GM12878 (cell line): ENCODE results near the gene CLDN7. TPM values are rescaled to one million over a fixed set of nuclear protein-coding genes. Genes with fewer than 3 reads are reported as not detected.

Source experiments
- ATAC-seq: fragments of 200-7000 bp; cut with Tn5 transposase; 3 replicates; pipeline ENCODE4 v1.9.1; 2020; ENCODE audit warnings: mild to moderate bottlenecking, moderate library complexity
- BruUV-seq: library from RNA; stranded (reverse); fragments of 400-500 nt; replicated peaks from 2 replicates; lab custom pipeline; 2021; lab: Mats Ljungman, UMichigan
- CTCF ChIA-PET: fragments of 300-600 bp; sonication (Branson Sonifier 250); formaldehyde crosslinking; extraction: SDS; loops from one replicate; lab custom pipeline; 2021; ENCODE audit warnings: inconsistent platforms; lab: Yijun Ruan, JAX
- POLR2A ChIA-PET: fragments of 350-600 bp; formaldehyde crosslinking; extraction: SDS; loops from one replicate; lab custom pipeline; 2021; ENCODE audit warnings: inconsistent platforms; lab: Charles Lee
- RAD21 ChIA-PET: fragments of 300-600 bp; sonication (Branson Sonifier 250); formaldehyde crosslinking; loops from one replicate; lab custom pipeline; 2023; ENCODE audit warnings: antibody characterized with exemption; ENCODE audit not compliant: unreplicated experiment; lab: Charles Lee
- SMC1A ChIA-PET: fragments of 300-600 bp; sonication (Branson Sonifier 250); formaldehyde crosslinking; loops from one replicate; lab custom pipeline; 2023; ENCODE audit not compliant: unreplicated experiment, uncharacterized antibody; lab: Charles Lee
- DNase-seq: peaks from one replicate; pipeline ENCODE4 v3.0.0-alpha.2; 2011; ENCODE audit warnings: low read depth, low spot score
- FAIRE-seq: peaks from 3 replicates; lab custom pipeline; 2011; peaks lifted over from hg19 to GRCh38; lab: Jason Lieb, UNC
- H2AFZ ChIP-seq: 2 replicates; pipeline ENCODE4 v1.6.0; 2011; ENCODE audit warnings: low read depth, low read length, control low read depth; ENCODE audit not compliant: control insufficient read depth
- H3K27ac ChIP-seq: 2 replicates; pipeline ENCODE4 v1.5.1; 2011; ENCODE audit warnings: control low read depth; ENCODE audit not compliant: control insufficient read depth, insufficient read depth
- H3K27me3 ChIP-seq, 2 experiments: replicated peaks in 1 of 2; 2 replicates each; pipeline versions ENCODE4 v1.6.0 to v1.6.1; 2011; ENCODE audit warnings: low read length in 1 of 2; ENCODE audit not compliant: control insufficient read depth in 2 of 2, insufficient read depth in 2 of 2
- H3K36me3 ChIP-seq, 2 experiments: 2 replicates each; pipeline ENCODE4 v1.5.1; 2011; ENCODE audit warnings: low read length in 1 of 2; ENCODE audit not compliant: control insufficient read depth in 2 of 2, insufficient read depth in 2 of 2
- H3K4me1 ChIP-seq: 2 replicates; pipeline ENCODE4 v1.6.1; 2011; ENCODE audit warnings: mild to moderate bottlenecking, low read length, moderate library complexity, mixed read lengths; ENCODE audit not compliant: control insufficient read depth, insufficient read depth
- H3K4me2 ChIP-seq: 2 replicates; pipeline ENCODE4 v1.6.0; 2011; ENCODE audit warnings: control low read depth; ENCODE audit not compliant: control insufficient read depth, insufficient read depth
- H3K4me3 ChIP-seq: fragments of 200-600 bp; sonication (generic); 2 replicates; pipeline ENCODE4 v1.5.1; 2016
- H3K79me2 ChIP-seq: 2 replicates; pipeline ENCODE4 v1.6.0; 2011; ENCODE audit warnings: low read length; ENCODE audit not compliant: control insufficient read depth, insufficient read depth
- H3K9ac ChIP-seq: 2 replicates; pipeline ENCODE4 v1.8.0; 2011; ENCODE audit warnings: low read length, control low read depth, mixed read lengths; ENCODE audit not compliant: control insufficient read depth, insufficient read depth
- H3K9me3 ChIP-seq: replicated peaks from 3 replicates; pipeline ENCODE4 v1.5.1; 2011; ENCODE audit warnings: mild to moderate bottlenecking, low read length; ENCODE audit not compliant: control insufficient read depth, insufficient read depth
- H4K20me1 ChIP-seq: 2 replicates; pipeline ENCODE4 v1.6.0; 2011; ENCODE audit not compliant: control insufficient read depth, insufficient read depth
- BHLHE40 ChIP-seq, 2 experiments: fragments of 450-650 bp in 1 of 2; IDR thresholded peaks; 2 replicates each; pipeline ENCODE4 v1.6.1; 2011 to 2017; ENCODE audit warnings: low read depth in 2 of 2, borderline replicate concordance in 1 of 2, improper control_type of control experiment in 1 of 2, low read length in 1 of 2, mild to moderate bottlenecking in 1 of 2
- CBX5 ChIP-seq: sonication (generic); IDR thresholded peaks from 2 replicates; pipeline ENCODE4 v1.6.1; 2016; ENCODE audit warnings: low read depth, moderate library complexity, mild to moderate bottlenecking, inconsistent platforms
- DPF2 ChIP-seq: fragments of 450-650 bp; IDR thresholded peaks from 2 replicates; pipeline ENCODE4 v1.6.1; 2017; ENCODE audit warnings: mild to moderate bottlenecking
- FOXM1 ChIP-seq: IDR thresholded peaks from 2 replicates; pipeline ENCODE4 v1.6.1; 2012; ENCODE audit warnings: low read depth, mild to moderate bottlenecking, inconsistent platforms, low read length, moderate library complexity
- GABPA ChIP-seq: IDR thresholded peaks from 2 replicates; pipeline ENCODE4 v1.6.1; 2014; ENCODE audit warnings: antibody characterized with exemption, low read depth, mild to moderate bottlenecking, inconsistent platforms
- HCFC1 ChIP-seq: fragments of 150-350 bp; IDR thresholded peaks from 2 replicates; pipeline ENCODE4 v1.6.1; 2014; ENCODE audit warnings: low read length
- HDAC2 ChIP-seq: fragments of 200-600 bp; sonication (generic); IDR thresholded peaks from 2 replicates; pipeline ENCODE4 v1.6.1; 2017
- MTA2 ChIP-seq: fragments of 450-650 bp; IDR thresholded peaks from 2 replicates; pipeline ENCODE4 v1.6.1; 2016; ENCODE audit warnings: low read depth, mild to moderate bottlenecking, moderate library complexity
- MYC ChIP-seq: IDR thresholded peaks from 2 replicates; pipeline ENCODE4 v1.6.1; 2011; ENCODE audit warnings: mild to moderate bottlenecking, low read length, moderate library complexity, inconsistent platforms; ENCODE audit not compliant: insufficient read depth, insufficient replicate concordance, insufficient read length, severe bottlenecking
- NFYB ChIP-seq: IDR thresholded peaks from 2 replicates; pipeline ENCODE4 v1.6.1; 2011; ENCODE audit warnings: low read depth, mild to moderate bottlenecking, low read length, improper control_type of control experiment, moderate library complexity; ENCODE audit not compliant: insufficient read depth
- NR2F1 ChIP-seq: fragments of 450-650 bp; conservative IDR thresholded peaks from 2 replicates; pipeline ENCODE4 v1.6.1; 2017; ENCODE audit warnings: mild to moderate bottlenecking
- PRDM15 ChIP-seq: fragments of 450-650 bp; formaldehyde crosslinking; IDR thresholded peaks from 2 replicates; pipeline ENCODE4 v1.4.0; 2020; ENCODE audit warnings: mild to moderate bottlenecking, moderate library complexity
- SMARCA5 ChIP-seq: fragments of 450-650 bp; IDR thresholded peaks from 2 replicates; pipeline ENCODE4 v1.6.1; 2017; ENCODE audit warnings: mild to moderate bottlenecking
- TCF3 ChIP-seq: IDR thresholded peaks from 2 replicates; pipeline ENCODE4 v1.6.1; 2012; ENCODE audit warnings: low read depth, mild to moderate bottlenecking, low read length, borderline replicate concordance; ENCODE audit not compliant: insufficient read depth
- ZBTB40 ChIP-seq: fragments of 450-650 bp; IDR thresholded peaks from 2 replicates; pipeline ENCODE4 v1.6.1; 2016; ENCODE audit warnings: mild to moderate bottlenecking, moderate library complexity, borderline replicate concordance
- ZNF207 ChIP-seq: fragments of 450-650 bp; IDR thresholded peaks from 2 replicates; pipeline ENCODE4 v1.6.1; 2014; ENCODE audit warnings: antibody characterized with exemption, mild to moderate bottlenecking, borderline replicate concordance
- WGBS: methylation state at CpG from one replicate; pipeline ENCODE4 v1.1.6; 2016; ENCODE audit warnings: low lambda C conversion rate; ENCODE audit not compliant: insufficient replicate concordance, insufficient coverage; ENCODE audit errors: missing lambda C conversion rate; 5-methylcytosine and 5-hydroxymethylcytosine counted together
- in situ Hi-C: fragments of 300-500 bp; cut with MboI; formaldehyde crosslinking; loops from 9 replicates; pipeline ENCODE4 v1.14.3; 2018; ENCODE audit warnings: mixed read lengths
- intact Hi-C: fragments of 100-400 bp; cut with micrococcal nuclease; formaldehyde crosslinking; loops from one replicate; pipeline ENCODE4 v1.14.2; 2022; ENCODE audit not compliant: unreplicated experiment
- polyA plus RNA-seq, 11 experiments: library from polyadenylated mRNA; depleted of rRNA in 4 of 11; unstranded in 6 of 11; stranded (reverse) in 5 of 11; fragments of >200 nt; fragmentation: Nextera tagmentation in 4 of 11; fragmentation: Illumina TruSeq in 1 of 11; extraction: Ambion mirVana in 4 of 11; extraction: Trizol in 1 of 11; gene quantifications; 1 replicate in 1 of 11; 2 replicates in 10 of 11; pipeline versions ENCODE4 v1.2.1 to v1.2.3, GENCODE V29; 2011 to 2016; ENCODE audit warnings: inconsistent platforms in 2 of 11, missing spikeins in 2 of 11, low read depth in 1 of 11
- total RNA-seq, 4 experiments: library from RNA; depleted of rRNA in 3 of 4; stranded (reverse); fragments of >200 nt in 3 of 4; fragmentation: Illumina TruSeq in 1 of 4; extraction: Trizol in 1 of 4; gene quantifications; 2 replicates each; pipeline versions ENCODE4 v1.2.1 to v1.2.3, GENCODE V29; 2013 to 2021

CLDN7 gene
- total and polyA plus RNA-seq, 10 of the 15 experiments (the other 5 are each of a cell fraction or from before 2014, with no cell fraction given): 0.19 to 1.3 (median 0.36) TPM; not detected in 5

DNA sequence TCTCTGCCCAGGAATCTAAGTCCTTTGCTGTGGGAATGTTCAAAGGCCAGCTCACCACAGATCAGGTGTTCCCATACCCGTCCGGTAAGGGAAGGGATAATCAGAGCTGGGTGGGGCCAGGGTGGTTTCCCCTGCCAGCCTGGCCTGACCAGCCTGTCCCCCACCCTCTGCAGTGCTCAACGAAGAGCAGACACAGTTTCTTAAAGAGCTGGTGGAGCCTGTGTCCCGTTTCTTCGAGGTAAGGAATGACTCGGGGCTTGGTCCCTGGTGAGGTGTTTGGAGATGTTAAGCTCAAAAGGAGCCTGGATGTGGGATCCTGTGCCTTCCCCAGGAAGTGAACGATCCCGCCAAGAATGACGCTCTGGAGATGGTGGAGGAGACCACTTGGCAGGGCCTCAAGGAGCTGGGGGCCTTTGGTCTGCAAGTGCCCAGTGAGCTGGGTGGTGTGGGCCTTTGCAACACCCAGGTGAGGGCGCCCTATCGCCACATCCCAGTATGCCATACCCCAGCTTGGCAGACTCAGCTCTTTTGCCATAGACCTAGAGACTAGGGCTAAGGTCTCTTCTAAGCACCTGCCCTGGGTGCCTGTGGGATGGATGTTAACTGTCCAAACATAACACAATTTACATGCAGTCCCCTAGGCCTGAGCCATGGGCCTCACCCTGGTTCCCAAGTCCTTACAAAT, 41.5 kb downstream of the CLDN7 start:
- CTCF ChIA-PET: interaction anchor here (0.6 to 5.1 kb wide), 21 partner anchors 12 to 175 kb away, joined by 3 to 70 read pairs (median 5); partner anchors contain the start of genes ACAP1, DVL2, GABARAP and PHF23
- FAIRE-seq (peak; percentile 54), ATAC-seq (peak; percentile 80), DNase-seq (no peak)
- Histone ChIP-seq H3K4me2 (peak overlapping the region; percentile 97), H2AFZ (no peak overlapping the region), H3K36me3 (peaks cover 11 to 12% of the 10 kb centered on the region in 2 experiments), H3K79me2 (peaks cover 14% of the 10 kb centered on the region), H3K4me3 (peak overlapping the region; percentile 81), H3K27me3 (no peaks in the 10 kb centered on the region), H3K4me1 (peaks cover 12% of the 10 kb centered on the region), H3K9me3 (no peaks in the 10 kb centered on the region), H3K27ac (peak overlapping the region; percentile 92), H3K9ac (peak overlapping the region; percentile 86), H4K20me1 (no peaks in the 10 kb centered on the region)
- intact Hi-C loops (no loop called here), in situ Hi-C loops (no loop called here)
- POLR2A ChIA-PET: interaction anchor here (0.5 to 5.9 kb wide), 15 partner anchors 10 to 1734 kb away, joined by 3 to 60 read pairs (median 4); partner anchors contain the start of genes CTDNEP1, DVL2, ELP5 and GABARAP
- SMC1A ChIA-PET: interaction anchor here (0.6 to 4.8 kb wide), 12 partner anchors 14 to 175 kb away, joined by 3 to 34 read pairs (median 5); partner anchors contain the start of genes DVL2, GABARAP and PHF23
- 37% methylated on average over 11 of the region's 11 CpGs for WGBS
- RAD21 ChIA-PET: interaction anchor here (0.5 to 3.2 kb wide), 17 partner anchors 14 to 364 kb away, joined by 3 to 51 read pairs (median 4); partner anchors contain the start of genes CTDNEP1, DVL2, ELP5 and GABARAP
- BruUV-seq: no TSS peak
- TF ChIP-seq MTA2 (no peak), PRDM15 (CRISPR knock-in tag) (no peak), GABPA (no peak), SMARCA5 (peak; percentile 79), HCFC1 (0 out of 2 replicates have a peak, but pooled peaks have one; percentile 28), HDAC2 (no peak), DPF2 (no peak), FOXM1 (peak; percentile 38; the same call in 1 of the 2 replicates), NFYB (no peak), TCF3 (no peak), MYC (no peak), CBX5 (no peak), NR2F1 (no peak), ZNF207 (no peak), ZBTB40 (no peak), BHLHE40 (IDR thresholded peaks at IDR 0.05; ENCODE audit: borderline replicate concordance in 1 of 2, low read depth in 2 of 2, low read length in 1 of 2) (no peak)
